ENCODE measurements around the gene ZNF506. TPM values are rescaled to one million over a fixed set of nuclear protein-coding genes. Genes with fewer than 3 reads are reported as not detected.
"Not testable (repeated sequence)": the region's sequence is repeated elsewhere in the genome, so short reads cannot be mapped to it uniquely, and the experiment has no call there.

ZNF506 gene
- total RNA-seq, 1 donor from 2014 or later, result 28.9 TPM

DNA sequence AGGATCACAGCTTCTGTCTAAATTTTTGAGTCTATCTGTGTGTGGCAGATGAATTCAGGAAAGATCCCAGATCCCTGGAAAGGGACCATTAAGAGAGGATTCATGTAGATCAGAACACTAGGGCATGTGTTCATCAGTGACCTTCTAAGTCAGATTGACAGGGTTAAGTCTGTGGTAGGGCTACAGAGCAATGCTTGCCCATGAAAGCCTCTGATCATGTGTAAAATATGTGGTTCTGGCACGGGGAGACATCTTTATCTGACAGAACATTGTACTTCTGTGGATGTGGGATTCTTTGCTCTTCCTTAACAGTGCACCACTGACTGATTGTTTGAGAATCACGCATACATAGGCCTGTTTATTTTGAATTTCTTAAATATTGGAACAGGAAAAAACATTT is 42.9 kb downstream of the ZNF506 start:
- DNase-seq (ENCODE audit: low spot score), result no peak

DNA sequence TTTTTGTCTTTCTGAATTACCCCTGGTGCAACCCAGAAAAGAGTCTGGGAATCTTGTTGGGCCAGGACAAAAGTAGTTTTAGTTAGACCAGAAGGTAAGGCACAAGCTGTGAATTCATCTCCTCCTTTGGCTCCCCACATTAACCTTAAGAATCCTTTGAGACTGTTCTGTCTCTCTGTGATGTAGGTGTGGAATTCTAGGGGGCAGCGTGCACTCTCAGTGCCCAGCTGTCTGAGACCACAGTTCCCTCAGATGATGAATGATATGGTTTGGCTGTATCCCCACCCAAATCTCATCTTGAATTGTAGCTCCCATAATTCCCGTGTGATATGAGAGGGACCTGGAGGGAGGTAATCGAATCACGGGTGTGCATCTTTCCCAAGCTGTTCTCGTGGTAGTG is 43.9 kb downstream of the ZNF506 start:
- DNase-seq (ENCODE audit: low spot score), result no peak

GRCh38 chr19:19776206-19777008 is 45.1 kb downstream of the ZNF506 start:
- peak; percentile 98 for DNase-seq (ENCODE audit: low spot score)

DNA sequence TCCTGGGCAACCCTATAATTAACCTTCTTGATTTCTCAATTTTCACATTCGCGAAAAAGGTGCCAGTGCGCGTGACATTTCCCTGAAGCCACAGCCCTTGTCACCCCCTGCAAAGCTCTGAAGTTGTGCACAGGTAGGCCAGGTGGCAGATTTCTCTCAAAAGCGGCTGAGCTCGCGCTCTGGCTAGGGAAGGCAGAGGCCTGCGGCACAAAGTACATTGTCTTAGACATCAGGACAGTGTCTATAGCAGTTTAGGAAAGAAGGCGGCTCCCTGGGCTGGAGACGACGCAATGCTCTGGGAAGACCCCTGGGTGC is 45.7 kb downstream of the ZNF506 start:
- DNase-seq (ENCODE audit: low spot score), result no peak

DNA sequence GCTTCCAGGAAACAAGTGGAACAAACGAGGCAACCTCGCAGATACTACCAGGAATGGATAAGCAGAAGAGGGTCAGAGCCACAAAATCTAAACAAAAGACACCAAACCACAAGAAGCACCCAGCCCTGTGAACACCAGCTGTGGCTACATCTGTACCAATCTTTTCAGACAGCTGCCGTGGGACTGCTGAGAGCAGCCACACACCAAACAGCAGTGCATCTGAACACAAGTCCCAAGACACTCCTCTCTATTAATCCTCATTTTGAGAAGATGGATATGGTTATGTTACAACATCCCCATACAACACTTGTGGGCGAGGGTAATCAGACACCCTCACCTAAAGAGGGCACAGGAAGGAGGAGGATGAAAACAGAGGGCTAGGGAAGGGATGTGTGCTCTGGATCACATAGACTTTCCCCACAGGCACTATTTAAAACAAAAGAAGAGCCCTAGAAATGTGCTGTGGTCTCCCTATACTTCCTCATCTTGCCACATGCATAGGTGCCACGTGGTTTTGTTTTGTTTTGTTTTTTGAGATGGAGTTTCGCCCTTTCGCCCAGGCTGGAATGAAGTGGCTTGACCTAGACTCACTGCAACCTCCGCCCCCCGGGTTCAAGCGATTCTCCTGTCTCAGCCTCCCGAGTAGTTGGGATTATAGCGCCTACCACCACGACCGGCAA is 47.1 kb downstream of the ZNF506 start:
- DNase-seq (ENCODE audit: low spot score), result no peak

DNA sequence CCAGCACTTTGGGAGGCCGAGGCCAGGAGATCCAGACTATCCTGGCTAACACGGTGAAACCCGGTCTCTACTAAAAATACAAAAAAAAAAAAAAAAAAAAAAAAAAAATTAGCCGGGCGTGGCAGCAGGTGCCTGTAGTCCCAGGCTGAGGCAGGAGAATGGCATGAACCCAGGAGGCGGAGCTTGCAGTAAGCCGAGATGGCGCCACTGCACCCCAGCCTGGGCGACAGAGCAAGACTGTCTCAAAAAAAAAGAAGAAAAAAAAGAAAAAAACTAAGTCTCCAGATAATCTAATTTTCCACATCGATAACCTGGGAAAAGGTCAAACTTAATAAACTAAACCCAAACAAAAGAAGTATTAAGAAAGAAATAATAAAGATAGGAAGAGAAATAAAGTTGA is 49.6 kb downstream of the ZNF506 start:
- not testable (repeated sequence) for DNase-seq (ENCODE audit: low spot score)

DNA sequence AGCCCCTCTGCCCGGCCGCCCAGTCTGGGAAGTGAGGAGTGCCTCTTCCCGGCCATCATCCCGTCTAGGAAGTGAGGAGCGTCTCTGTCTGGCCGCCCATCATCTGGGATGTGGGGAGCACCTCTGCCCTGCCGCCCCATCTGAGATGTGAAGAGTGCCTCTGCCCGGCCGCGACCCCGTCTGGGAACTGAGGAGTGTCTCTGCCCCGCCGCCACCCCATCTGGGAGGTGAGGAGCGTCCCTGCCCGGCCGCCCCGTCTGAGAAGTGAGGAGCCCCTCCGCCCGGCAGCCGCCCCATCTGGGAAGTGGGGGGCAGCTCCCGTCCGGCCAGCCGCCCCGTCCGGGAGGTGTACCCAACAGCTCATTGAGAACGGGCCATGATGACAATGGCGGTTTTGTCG is 51.6 kb downstream of the ZNF506 start:
- DNase-seq (ENCODE audit: low spot score), result not testable (repeated sequence)

DNA sequence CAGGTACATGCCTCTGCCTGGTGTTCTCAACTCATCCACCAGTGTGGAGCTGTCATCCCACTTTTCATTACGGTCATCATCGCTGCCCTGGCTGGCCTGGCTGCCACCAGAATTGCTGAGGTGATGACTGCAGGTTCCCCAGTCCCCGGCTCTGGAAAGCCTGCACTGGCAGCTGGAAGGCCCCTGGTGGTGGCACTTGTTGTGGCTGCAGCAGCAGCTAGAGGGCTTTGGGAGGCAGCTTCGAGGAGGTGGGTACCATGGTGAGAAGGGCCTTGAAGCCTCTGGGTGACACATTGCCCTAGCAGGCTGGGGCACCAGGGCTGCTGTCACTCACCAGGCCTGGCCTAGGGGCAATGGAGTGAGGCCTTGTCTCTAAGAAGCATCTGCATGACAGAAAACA is 63.4 kb downstream of the ZNF506 start:
- no peak for DNase-seq (ENCODE audit: low spot score)

DNA sequence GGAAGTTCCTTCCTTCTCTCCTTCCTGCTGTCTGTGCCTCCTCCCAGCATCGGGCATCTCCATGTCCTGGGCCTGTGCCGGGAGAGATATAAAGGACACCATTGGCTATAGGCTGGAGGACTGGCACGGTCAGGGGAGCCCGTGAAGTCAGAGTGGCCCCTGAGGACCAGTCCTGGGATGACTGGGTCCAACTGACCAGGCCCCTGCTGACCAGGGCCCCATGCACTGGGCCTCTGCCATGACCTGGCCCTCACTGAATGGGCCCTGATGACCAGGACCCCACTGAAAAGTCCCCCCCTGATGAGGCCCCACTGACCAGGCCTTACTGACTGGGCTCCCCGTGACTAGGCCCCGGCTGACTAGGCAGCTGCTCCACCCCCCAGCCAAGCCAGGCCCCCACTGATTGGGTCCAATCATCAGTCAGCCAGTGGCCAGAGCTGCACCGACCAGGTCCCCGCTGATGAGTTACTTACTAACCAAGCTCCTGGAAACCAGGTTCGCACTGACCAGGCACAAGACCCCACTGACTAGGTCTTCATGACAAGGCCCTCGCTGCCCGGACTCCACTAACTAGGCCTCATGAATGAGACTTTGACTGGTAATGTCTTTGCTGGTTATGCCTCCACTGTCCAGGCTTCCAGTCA is 68.7 kb downstream of the ZNF506 start:
- DNase-seq (ENCODE audit: low spot score), result no peak

DNA sequence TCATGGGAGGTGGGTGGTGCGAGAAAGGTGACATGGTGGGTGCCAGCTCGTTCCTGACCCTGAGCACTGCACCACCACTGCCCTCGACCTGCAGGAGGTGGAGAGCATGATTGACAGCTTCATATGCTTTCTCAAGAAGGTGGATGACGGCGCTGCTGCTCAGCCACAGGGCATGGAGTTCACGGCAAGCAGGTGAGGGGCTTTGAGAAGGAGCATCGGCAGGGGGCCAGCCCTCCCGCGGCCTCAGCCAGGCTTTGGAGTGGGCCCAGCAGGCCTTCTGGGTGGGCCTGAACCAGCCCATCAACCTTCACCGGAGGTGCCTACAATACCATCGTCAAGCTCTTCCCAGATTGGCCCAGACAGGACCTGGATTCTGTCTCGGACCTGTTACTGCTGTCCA is 69.7 kb downstream of the ZNF506 start:
- no peak for DNase-seq (ENCODE audit: low spot score)

DNA sequence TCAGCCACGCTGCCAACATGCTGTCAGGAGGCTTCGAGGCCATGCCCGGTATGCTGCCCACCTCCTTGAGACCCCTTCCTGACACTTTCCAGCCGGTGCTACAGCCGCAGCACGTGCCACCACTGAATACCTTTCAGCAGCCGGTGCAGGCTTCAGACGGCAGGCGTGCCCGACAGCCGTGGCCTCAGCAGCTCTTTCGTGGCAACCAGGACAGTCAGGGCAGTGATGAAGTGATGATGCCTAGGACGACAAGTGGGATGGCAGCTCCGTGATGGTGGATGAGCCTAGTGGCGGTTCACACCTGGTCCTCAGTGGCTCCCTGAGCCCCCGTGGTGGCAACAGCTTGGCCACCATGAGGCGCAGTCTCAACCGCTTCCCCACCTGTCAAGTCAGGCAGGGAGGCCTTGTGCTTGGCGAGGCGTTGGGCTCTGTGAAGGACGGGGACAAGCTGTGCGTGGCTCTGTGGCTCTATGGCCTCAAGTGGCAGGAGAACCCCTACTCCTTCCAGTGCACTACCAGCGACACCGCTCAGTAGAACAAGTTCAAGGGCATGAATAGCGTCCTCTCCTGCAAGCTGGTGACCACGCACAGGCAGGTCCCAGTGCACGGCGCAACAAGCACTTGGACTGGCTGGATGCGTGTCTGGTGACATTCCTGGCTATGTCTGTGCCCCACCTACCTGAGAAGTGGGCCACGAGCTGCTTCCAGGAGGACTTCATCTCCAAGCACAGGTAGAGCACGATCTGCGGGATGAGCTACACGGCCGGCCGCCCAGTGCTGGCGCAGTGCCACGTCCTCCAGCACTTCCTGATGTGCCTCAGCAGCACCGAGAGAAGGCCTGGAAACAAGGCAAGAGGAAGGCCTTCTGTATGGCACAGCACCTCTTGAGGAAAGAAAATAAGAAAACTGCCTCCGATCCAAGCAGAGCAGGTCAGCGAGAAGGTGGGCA is 70.4 kb downstream of the ZNF506 start:
- no peak for DNase-seq (ENCODE audit: low spot score)

- no peak for DNase-seq (ENCODE audit: low spot score)
Observed at GRCh38 chr19:19749908-19750841, 71.4 kb downstream of the ZNF506 start.

GRCh38 chr19:19749117-19749907 is 72.2 kb downstream of the ZNF506 start:
- DNase-seq (ENCODE audit: low spot score), result no peak

DNA sequence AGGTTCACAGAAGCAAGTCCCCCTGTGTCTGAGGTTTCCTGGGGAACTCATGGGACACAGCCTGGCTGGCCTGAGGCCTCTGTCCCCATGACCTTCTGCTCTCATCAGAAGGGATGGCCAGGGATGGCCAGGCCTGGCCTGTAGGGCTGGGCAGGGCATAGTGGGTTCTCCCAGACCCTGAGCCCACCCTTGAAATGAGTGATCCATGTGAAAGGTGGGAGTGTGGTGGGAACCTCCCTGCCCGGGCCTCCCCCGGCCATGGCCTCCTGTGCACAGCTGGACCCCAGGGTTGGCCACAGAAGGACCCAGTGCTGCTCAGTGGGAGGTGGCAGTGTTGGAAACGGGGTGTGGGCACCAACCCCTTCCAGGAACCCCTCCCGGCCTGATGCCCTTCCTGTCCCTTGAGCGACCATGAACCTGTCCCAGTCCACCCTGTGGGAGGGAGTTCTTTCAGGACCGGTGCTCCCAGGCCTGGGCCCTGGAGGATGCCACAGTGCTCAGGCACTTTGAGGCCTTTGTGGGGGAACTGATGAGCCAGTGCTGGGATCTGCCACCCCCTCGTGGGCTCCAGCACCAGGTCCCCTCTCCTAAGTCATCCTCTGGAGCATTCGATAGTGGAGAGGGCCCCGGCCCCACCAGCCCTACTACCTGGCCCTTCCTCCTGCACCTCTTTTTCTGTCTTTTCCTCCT is 73.2 kb downstream of the ZNF506 start:
- no peak for DNase-seq (ENCODE audit: low spot score)

GRCh38 chr19:19747357-19748220 is 74.0 kb downstream of the ZNF506 start:
- no peak for DNase-seq (ENCODE audit: low spot score)

DNA sequence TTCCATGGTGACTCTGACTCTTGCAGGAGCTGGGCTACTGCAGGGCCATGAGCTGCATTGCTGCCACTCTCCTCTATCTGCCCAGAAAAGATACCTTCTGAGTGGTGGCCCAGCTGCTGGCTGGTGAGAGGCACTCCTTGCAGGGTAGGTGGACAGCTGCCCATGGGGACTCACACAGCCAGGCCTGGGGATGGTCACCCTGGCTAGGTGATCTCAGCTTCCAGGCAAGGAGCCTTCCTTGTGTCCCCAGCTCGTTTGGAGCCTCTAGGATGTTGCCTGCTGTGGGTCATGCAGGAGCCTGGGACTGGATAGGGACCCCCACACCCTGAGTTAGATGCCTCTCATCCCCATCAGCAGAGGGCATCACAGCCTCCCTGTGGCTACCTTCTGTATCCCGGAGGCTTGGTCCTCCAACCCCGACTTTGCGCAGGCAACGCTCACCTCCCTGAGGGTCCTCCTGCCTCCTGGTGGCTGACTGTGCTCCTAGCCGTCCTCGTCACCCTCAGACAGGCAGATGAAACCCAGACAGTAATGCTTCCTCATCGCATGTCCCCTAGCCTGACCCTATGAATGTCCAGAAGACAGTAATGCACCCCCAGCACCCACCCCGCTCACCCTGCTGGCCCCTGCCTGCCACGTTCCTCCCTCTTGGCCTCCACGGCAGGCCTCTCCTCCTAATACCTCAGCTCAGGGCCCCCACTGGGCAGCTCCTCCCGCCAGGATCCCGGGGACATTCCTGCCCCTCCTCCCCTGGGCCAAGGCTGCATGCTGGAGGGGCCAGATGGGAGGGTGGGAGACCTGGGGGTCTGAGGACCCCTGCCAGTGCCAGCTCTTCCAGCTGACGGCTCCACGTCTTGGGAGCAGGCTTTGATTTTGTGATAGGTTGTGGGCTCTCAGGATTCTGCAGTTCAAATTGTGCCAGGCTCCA is 75.0 kb downstream of the ZNF506 start:
- DNase-seq (ENCODE audit: low spot score), result no peak

All from mucosa of gallbladder (tissue), 1 donor.